ENCODE data around the gene NSG2.

DNA sequence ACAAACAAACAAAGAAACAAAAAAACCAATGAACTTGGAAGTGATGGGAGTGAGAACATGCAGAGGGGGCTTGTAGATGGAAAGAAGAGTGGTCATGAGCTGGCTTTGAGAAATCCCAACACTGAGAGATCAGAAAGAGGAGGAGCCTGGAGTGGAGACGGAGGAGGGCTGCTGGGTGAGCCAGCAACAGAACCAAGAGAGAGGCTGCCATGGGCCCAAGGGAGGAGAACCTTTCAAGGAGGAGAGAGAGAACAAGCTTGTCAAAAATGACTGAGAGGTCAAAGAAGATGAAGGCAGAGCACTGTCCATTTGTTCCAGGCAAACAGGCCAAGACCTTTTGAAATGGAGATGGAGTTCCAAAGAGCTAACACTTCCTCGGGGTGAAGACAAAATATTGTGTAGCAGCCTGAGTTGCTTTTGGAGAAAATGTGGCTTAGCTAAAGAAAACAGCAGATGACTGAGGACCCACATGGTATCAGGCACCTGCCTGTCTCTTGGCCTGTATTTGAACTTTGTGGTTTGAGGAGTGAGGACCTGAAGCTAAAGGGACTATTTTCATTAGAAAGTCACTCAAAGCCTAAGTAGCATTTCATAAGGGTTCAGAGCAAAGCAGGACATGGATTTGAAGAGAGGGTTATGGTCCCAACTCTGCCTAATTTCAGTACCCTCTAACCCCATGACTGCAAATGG is 13.1 kb downstream of the NSG2 start:
- no peak for TF ChIP-seq EZH2 (IDR thresholded peaks at IDR 0.05)
- TF ChIP-seq POLR2AphosphoS5 (IDR thresholded peaks at IDR 0.05; ENCODE audit: borderline replicate concordance, low read depth, low read length): no peak
